Skeletal muscle satellite cell (primary cell): ENCODE results near the gene ATP2A3.

Experiments
- H3K27me3 ChIP-seq: 2 replicates; pipeline ENCODE4 v1.7.0; 2013; ENCODE audit warnings: low read length; ENCODE audit not compliant: control insufficient read depth, insufficient read depth
- H3K36me3 ChIP-seq: 2 replicates; pipeline ENCODE4 v1.7.0; 2013; ENCODE audit warnings: mild to moderate bottlenecking, control low read depth, low read length; ENCODE audit not compliant: insufficient read depth
- H3K4me1 ChIP-seq: 2 replicates; pipeline ENCODE4 v1.7.0; 2013; ENCODE audit warnings: low read length; ENCODE audit not compliant: control insufficient read depth, insufficient read depth
- H3K4me2 ChIP-seq: 2 replicates; pipeline ENCODE4 v1.7.0; 2013; ENCODE audit warnings: mild to moderate bottlenecking, low read length
- H3K4me3 ChIP-seq: 2 replicates; pipeline ENCODE4 v1.7.0; 2013; ENCODE audit warnings: low read length
- H3K9ac ChIP-seq: 2 replicates; pipeline ENCODE4 v1.7.0; 2013; ENCODE audit warnings: mild to moderate bottlenecking, low read depth, low read length, moderate library complexity
- H3K9me3 ChIP-seq: replicated peaks from 2 replicates; pipeline ENCODE4 v1.7.0; 2013; ENCODE audit warnings: mild to moderate bottlenecking, control low read depth, low read length

Gene ATP2A3

DNA sequence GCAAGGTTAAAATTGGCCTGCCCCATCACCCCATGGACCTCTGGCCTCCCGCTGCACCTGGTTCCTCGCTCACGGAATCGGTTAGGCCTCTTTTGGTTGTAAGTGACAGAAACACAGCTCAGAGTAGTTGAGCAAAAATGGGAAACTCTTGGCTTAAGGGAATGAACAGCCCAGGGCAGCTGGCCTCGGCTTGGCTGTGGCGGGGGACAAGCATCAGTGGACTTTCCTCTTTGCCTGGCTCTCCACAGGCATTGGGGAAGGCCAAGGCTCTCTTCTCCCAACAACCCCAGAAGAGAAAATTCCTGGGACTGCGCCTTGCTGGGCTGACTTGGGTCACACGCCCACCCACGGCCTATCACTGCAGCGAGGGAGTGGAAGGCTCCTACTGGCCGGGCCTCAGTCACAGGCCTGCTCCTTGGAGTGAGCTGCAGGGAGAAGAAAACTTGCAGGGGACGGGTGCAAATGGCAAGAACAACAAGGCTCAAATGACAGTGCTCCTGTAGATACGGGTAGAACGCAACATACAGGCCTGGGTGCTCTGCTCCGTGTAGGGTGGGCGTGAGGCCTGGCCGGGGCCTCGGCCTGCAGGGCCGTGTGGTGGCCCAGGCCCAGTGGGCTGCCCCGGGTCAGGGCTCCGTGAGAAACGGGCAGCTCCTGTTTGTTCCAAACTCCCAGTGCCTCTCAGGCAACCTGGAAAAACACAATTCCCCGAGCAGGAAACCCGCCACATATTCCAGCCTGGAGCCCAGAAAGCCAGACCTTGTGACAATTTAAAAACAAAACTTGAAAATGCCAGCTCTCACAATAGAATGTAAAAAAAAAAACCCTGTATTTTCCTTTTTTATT is 25.0 kb upstream of the ATP2A3 start:
- Histone ChIP-seq H3K9ac (no peak overlapping the region), H3K4me1 (no peaks in the 10 kb centered on the region), H3K4me2 (no peak overlapping the region), H3K9me3 (no peaks in the 10 kb centered on the region), H3K27me3 (peaks cover 17% of the 10 kb centered on the region), H3K36me3 (no peaks in the 10 kb centered on the region), H3K4me3 (no peak overlapping the region)

DNA sequence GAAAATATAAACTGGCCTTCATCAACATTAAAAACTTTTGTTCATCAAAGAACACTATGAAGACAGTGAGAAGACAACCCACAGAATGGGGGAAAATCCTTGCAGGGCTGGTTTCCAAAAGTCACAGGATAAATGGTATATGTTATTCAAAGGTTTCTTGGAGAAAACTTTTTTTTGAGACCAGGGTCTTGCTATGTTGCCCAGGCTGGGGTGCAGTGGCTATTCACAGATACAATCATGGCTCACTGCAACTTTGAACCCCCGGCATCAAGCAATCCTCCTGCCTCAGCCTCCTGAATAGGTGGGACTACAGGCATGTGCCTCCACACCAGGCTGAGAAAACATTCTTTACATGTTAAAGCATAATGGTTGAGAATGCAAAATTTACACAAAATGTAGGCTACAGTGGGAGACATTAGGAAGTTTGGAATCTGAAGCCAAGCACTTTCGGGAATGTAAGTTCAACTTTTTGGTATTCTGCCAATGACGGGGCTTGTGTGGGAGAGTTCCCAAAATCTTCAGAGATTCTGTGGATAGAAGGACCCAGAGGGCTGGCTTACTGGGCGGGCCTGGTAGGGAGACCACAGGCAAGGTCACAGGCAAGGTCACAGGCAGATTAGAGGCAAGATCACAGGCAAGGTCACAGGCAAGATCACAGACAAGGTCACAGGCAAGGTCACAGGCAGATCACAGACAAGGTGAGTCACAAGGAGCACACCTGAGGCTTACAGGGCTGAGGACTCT is 24.2 kb upstream of the ATP2A3 start:
- Histone ChIP-seq H3K4me2 (no peak overlapping the region), H3K4me1 (peaks cover 6% of the 10 kb centered on the region), H3K4me3 (no peak overlapping the region), H3K36me3 (no peaks in the 10 kb centered on the region), H3K9me3 (no peaks in the 10 kb centered on the region), H3K9ac (no peak overlapping the region), H3K27me3 (peaks cover 17% of the 10 kb centered on the region)

DNA sequence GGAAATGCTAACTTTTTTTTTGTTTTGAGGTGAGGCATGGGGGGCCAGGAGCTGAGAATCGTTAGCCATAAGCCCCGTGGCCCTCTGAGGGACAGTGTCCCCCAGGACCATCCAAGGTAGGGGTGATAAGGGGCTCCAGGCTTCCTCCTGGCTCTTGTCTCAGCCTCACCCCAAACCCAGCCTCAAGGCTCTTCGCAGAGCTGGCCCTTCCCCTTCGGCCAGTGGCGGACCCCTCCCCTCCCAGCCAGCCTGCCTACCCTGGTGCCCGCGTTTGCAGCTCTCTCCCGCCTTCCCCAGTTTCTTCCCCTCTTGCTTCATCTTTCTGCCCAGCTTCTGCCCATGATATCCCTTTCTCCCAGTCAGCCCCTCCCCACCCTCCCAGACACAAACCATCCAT is 22.7 kb upstream of the ATP2A3 start:
- H3K4me1 ChIP-seq: peaks cover 6% of the 10 kb centered on the region
- H3K36me3 ChIP-seq: no peaks in the 10 kb centered on the region
- H3K4me2 ChIP-seq: no peak overlapping the region
- no peak overlapping the region for H3K9ac ChIP-seq
- no peak overlapping the region for H3K4me3 ChIP-seq
- no peaks in the 10 kb centered on the region for H3K9me3 ChIP-seq
- peaks cover 17% of the 10 kb centered on the region for H3K27me3 ChIP-seq

DNA sequence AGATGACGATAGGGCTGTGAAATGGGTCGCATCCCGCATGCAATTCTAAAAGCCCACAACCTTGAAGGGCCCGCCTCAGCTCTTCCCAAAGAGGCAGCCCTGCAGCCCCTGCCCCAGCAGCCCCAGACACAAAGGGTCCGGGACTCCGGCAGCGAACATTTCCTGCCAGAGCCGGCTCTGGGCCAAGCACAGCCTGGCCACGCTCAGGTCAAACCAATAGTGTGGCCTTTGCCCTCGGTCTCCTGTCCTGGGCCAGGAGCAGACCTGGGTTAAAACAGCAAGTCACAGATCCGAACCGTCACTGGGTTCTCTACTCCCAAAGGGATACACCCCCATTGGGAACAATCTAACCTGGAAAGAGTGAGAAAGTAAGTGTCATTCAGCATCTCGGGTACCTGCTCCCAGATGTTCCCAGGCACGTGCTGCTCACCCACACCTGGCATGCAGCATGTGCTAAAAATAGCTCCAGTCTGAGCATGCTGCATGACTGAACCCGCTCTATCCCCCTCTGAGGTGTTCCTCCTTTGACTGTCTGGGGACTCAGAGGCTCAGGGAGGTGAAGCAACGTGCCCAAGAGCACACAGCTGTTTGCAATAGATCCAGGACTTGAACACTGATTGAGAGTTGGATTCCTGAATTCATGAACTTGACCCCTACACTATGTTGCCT is 22.2 kb upstream of the ATP2A3 start:
- H3K9ac ChIP-seq: no peak overlapping the region
- H3K4me3 ChIP-seq: no peak overlapping the region
- H3K4me1 ChIP-seq: peaks cover 6% of the 10 kb centered on the region
- no peaks in the 10 kb centered on the region for H3K9me3 ChIP-seq
- no peaks in the 10 kb centered on the region for H3K36me3 ChIP-seq
- no peak overlapping the region for H3K4me2 ChIP-seq
- peaks cover 17% of the 10 kb centered on the region for H3K27me3 ChIP-seq

DNA sequence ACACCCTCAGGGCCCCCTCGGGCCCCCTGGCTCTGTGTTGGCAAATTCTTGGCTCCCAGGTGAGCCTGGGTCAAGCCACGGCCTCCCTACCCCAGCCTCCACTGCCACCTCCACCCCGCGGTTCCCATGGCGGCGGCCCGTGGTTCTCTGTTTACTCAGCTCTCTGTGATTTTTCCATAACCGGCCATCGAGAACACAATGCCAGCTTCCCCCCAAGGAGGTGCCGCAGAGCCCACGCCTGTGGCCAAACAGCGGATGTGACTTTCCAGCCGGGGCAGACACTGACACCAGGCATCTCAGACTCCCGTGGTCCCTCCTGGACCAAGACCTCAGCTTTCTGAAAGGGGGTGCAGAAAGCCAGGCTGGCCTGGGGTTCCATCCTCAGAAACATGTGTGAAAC is 21.6 kb upstream of the ATP2A3 start:
- peaks cover 17% of the 10 kb centered on the region for H3K27me3 ChIP-seq
- no peaks in the 10 kb centered on the region for H3K36me3 ChIP-seq
- peaks cover 6% of the 10 kb centered on the region for H3K4me1 ChIP-seq
- H3K4me2 ChIP-seq: no peak overlapping the region
- H3K9me3 ChIP-seq: no peaks in the 10 kb centered on the region
- no peak overlapping the region for H3K4me3 ChIP-seq
- H3K9ac ChIP-seq: no peak overlapping the region

DNA sequence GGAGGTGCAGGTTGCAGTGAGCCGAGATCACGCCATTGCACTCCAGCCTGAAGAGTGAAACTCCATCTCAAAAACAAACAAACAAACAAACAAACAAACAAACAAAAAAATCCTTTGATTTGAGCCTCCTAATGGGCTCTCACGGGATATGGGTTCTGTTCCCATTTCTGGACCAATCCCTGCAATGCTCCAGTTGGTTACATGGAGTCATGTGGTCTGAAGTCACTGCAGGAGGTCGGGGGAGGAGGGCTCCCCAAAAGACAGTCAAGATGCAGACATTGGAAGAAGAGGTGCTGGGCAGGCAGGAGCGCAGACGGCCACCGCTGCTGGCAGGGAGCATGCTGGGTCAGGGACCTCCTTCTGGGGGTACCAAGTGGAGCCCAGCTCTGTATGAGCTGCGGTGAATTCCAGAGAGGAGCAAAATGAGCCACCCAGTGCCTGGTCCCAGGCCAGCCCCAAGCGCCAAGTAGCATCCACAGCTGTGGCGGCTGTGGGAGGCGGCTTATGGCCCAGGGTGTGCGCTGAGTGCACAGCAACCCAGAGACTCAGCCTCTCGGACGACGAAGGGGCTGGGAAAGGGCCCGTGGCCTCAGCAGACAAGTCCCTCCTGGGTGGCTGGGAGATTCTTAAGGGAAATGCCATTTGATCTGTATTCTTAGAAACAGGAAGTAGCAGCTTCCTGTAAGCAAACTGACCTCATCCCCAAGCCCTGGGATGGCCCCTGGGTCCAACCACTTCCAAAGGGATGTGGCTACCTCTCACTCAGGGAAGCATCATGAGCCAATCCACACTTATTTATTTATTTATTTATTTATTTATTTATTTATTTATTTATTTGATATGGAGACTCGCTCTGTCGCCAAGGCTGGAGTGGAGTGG is 19.6 kb upstream of the ATP2A3 start:
- H3K36me3 ChIP-seq: no peaks in the 10 kb centered on the region
- peak overlapping the region; percentile 50 for H3K4me2 ChIP-seq
- no peak overlapping the region for H3K4me3 ChIP-seq
- peaks cover 6% of the 10 kb centered on the region for H3K4me1 ChIP-seq
- no peak overlapping the region for H3K9ac ChIP-seq
- peaks cover 17% of the 10 kb centered on the region for H3K27me3 ChIP-seq
- no peaks in the 10 kb centered on the region for H3K9me3 ChIP-seq

DNA sequence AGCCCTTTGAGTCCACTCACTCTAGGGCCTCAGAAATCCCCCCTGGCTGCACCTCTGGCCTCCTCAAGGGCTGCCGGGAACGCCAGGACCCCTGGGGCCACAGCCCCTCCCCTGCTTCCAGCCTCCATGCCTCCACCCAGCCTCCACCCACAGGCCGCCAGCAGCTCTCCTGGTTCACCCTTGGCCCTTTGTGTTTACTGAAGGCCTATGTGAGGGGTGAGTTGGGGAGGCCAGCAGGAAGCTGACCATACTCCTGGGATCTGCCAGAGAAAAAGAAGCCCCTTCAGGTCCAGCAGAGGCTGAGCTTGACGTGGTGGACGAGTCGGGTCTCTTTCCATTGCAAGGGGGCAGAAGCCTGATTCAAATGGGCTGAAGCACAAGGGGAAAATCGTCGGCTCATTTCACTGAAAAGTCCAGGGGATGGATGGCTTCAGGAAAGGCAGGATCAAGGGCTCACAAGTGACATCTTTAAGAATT is 18.3 kb upstream of the ATP2A3 start:
- Histone ChIP-seq H3K4me2 (no peak overlapping the region), H3K27me3 (peaks cover 17% of the 10 kb centered on the region), H3K36me3 (no peaks in the 10 kb centered on the region), H3K9ac (no peak overlapping the region), H3K4me3 (no peak overlapping the region), H3K4me1 (peaks cover 6% of the 10 kb centered on the region), H3K9me3 (no peaks in the 10 kb centered on the region)

DNA sequence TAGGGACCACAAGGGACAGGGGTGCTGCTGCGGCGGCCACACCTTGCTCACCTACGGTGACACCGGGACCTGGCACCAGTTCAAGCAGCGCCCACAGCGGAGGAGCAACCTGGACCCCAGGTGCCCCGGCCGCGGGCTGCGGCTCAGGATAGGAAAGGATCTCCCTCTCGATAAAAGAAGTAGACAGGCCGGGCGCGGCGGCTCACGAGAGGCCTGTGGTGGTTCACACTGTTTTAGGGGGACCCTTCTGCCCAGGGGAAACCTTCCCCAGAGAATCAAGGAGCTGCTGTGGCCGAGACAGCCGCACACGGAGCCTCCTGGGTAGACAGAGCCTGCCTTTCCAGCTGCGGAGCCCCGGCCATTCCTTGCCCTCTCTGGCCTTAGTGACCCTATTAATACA is 17.9 kb upstream of the ATP2A3 start:
- Histone ChIP-seq H3K9me3 (no peaks in the 10 kb centered on the region), H3K36me3 (no peaks in the 10 kb centered on the region), H3K27me3 (peaks cover 16% of the 10 kb centered on the region), H3K9ac (no peak overlapping the region), H3K4me1 (peaks cover 6% of the 10 kb centered on the region), H3K4me3 (no peak overlapping the region), H3K4me2 (no peak overlapping the region)

DNA sequence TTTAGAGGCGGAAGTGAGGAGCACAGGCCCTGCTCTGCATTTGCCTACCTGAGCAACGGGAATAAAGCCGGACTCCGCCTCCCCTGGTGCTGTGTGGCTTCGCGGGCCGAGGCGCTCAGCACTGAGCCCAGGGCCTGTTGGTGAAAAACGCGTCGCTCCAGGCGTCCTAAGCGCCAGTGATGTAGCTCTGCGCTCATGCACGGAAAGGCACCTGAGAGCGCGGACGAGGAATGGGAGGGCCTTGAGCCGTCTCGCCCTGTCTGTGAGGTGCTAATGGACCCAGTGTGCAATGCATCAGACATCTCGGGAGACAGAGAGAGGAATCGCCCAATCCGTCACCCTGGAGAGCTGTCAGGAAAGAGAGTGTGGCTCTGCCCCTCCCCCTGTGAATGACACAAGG is 17.2 kb upstream of the ATP2A3 start:
- H3K36me3 ChIP-seq: no peaks in the 10 kb centered on the region
- H3K4me3 ChIP-seq: no peak overlapping the region
- no peaks in the 10 kb centered on the region for H3K9me3 ChIP-seq
- peaks cover 11% of the 10 kb centered on the region for H3K4me1 ChIP-seq
- H3K27me3 ChIP-seq: peaks cover 10% of the 10 kb centered on the region
- no peak overlapping the region for H3K4me2 ChIP-seq
- H3K9ac ChIP-seq: no peak overlapping the region

DNA sequence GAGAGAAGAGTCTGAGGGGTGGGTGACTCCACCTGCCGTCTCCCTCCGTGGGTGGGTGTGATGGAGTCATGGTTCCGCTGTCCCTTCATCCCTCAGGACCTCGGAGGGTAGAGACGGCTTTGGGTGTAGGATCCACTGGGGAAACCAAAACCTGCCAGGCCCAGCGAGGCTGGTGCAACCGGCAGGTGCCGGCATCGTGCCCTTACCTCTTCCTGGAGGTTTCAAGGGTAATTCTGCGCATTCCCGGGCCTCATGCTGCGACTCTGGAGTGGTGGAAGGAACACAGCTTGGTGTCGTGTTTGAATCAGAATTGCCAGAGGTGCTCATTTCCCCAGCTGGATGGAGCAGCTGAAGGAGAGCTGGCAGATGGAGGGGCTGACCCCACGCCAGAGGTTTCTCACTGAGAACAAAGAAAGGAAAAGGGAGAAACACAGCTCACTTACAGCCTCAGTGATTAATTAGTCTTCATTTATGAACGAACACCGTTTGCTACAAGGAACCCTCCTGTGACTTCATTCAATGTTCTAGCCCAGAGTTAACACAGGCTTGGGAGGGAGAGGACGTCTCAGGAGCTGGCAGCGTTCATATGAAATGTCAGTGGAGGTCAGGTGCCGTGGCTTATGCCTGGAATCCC is 16.3 kb upstream of the ATP2A3 start:
- no peak overlapping the region for H3K9ac ChIP-seq

More for the DNA sequence above, 16.3 kb upstream of the ATP2A3 start:
- Histone ChIP-seq H3K4me1 (peaks cover 15% of the 10 kb centered on the region), H3K9me3 (no peaks in the 10 kb centered on the region), H3K4me3 (no peak overlapping the region), H3K27me3 (peaks cover 2% of the 10 kb centered on the region), H3K36me3 (no peaks in the 10 kb centered on the region), H3K4me2 (no peak overlapping the region)
